Measurements from ENCODE around the gene RASSF5.

RASSF5 gene

DNA sequence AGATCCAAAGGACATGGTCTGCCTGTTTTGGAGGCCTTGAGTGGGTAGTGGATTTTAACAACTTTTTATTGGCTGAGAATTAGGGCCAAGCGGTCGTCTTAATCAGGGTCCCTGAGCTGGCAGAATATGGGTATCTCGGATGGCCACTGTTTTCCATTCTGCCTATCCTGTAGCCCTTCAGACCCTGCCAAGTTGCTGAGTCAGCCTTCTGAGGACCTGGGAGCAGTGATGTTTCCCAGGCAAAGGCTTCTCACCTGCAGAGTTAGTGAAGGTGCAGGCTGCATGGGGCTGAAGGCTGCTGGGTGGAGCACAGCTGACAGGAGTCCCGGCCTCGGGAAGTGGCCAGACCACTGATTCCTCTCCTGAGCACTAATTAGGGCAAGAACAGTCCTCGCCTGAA, 11.4 kb downstream of the RASSF5 start:
- DNase-seq = no peak

GRCh38 chr1:206521127-206521526, 13.8 kb downstream of the RASSF5 start:
- DNase-seq = no peak

DNA sequence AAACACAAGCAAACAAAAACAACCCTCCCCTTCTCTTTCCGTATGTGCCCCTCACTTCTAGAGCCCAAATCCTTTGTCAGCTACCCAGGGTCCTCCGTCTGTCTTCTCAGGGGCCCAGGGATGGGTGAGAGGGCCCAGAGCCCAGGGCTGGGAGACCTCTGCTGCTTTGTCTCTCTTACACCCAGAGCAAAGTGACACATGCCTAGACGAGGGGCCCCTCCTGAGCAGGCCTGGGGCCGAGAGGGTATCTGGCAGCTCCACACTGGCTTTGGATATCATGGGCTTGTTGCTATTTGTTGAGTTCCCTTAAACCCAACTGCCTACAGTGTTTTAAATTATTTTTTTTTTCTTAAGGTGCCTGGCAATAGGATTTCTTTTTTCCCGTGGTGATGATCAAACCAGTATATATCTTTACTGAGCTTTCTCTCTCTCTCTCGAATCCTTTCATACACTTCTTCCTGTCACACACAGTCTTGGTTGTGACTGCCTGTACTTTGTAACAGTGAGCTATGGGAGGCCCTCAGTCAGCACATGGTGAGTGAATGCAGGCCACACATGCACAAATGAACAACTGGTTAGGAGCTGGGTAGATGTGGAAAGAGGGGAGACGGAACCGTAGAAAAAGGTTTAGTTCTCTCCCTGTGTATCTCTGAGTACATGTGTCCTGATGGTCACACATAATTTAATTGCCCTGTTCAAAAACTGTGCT, 14.5 kb downstream of the RASSF5 start:
- no peak for DNase-seq

- DNase-seq = no peak
Measured at GRCh38 chr1:206524739-206525364, 17.5 kb downstream of the RASSF5 start.

DNA sequence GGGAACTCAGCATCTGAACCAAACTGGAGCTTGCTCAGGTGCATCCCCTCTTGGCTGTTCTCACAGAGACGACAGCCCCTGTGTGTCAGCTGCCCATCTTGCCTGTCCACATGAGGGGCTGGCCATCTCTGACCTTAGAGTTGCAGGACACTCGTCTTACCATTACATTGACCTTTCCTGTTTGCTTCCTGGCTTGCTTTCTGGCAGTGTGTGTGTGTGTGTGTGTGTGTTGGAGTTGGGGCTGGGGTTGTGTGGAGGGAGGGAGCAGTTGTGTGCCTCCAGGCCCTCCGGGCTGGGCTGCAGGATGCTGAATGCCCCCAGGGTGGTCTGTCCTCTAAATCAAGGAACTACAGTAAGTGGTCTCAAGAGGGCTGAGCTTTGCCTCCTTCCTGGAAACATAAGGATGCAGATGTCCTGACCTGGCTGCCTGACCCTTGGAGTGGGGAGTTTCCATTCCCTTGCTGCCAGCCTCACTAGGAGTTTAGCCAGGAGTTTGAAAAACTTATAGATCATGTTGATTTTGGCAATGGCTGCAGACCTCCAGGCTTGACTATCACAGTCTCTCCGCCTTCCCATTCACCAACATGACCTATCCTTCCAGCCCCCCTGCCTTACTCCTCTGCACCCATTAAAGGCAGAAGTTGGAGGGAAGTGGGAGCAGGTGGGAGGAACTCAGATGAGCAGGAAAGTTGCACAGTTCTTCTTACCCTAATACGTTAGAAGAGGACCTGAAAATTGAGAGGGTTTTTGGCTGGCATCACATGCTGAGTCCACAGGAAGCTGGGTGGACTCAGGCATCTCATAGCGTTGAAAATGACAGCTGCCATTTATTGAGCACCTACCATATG, 19.0 kb downstream of the RASSF5 start:
- DNase-seq = no peak

DNA sequence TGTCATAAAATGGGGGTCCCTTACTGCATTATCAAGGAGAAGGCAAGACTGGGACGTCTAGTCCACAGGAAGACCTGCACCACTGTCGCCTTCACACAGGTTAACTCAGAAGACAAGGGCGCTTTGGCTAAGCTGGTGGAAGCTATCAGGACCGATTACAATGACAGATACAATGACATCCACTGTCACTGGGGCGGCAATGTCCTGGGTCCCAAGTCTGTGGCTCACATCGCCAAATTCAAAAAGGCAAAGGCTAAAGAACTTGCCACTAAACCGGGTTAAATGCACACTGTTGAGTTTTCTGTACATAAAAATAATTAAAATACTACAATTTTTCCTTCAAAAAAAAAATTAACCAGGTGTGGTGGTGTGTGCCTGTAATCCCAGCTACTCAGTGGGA, 22.1 kb downstream of the RASSF5 start:
- no peak for DNase-seq

GRCh38 chr1:206532368-206532767, 25.0 kb downstream of the RASSF5 start:
- DNase-seq = no peak

DNA sequence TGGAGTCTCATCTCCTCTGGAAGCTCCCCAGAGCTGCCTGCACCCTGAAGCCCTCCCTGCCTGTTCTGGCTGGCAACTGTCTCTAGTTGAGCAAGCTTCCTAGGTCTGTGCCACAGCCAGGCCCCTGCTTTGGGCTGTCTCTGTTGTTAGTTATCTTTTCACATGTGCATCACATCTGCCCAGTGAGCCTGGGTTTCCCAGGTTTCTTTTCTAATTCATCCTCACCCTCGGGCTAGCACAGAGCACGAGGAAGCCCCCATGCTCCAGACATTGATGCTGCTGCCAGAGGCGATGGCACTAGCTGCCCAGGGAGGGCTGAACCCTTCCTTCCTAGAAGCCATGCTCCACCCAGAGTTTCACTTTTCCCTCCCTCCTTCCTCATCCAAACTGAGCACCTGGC, 27.2 kb downstream of the RASSF5 start:
- no peak for DNase-seq

DNA sequence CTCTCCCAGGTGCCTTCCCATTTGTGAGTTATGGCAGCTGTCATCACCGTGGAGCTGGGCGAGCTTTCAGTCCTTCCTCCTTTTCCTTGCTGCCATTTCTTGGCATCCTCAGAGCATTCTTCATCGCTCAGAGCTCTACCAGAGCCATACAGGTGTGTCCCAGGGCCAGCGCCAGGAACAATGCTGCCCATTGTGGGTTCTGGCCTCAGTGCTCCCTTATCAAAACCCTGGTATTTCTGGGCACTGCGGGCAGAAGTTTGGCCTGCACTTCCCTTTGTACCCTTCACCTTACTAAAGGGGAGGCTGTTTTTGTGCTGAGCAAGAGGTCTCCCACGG, 28.5 kb downstream of the RASSF5 start:
- no peak for DNase-seq

- DNase-seq = no peak
Measured at GRCh38 chr1:206537141-206537540, 29.8 kb downstream of the RASSF5 start.

DNA sequence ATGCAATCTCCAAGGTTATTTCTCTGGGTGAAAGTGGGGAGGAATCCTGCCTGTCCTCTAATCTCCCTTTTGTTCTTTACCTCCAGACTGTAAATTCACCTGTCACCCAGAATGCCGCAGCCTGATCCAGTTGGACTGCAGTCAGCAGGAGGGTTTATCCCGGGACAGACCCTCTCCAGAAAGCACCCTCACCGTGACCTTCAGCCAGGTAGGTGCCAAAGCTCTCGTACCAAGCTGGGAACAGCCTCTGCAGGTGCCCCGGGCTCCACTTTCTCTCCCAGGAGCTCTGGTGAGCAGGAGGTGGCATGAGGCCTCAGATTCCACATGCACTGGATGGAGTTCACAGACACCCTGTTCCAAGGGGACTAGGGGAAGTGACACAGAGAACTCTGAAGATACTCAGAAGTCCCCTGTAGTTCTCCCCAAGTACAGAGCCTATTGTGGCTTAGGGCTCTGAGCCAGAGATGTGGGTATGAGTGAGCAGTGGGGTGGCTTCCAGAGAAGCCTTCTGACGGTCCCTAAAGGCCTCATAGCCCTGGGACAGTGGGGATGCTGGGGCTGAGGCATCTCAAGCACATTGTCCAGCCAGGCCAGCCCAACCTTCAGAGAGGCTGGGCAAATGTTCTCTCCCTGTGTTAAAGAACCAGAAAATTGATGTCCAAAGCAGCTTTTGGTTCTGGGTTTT, 30.9 kb downstream of the RASSF5 start:
- no peak for DNase-seq

GRCh38 chr1:206538901-206539640, 31.7 kb downstream of the RASSF5 start:
- no peak for DNase-seq

DNA sequence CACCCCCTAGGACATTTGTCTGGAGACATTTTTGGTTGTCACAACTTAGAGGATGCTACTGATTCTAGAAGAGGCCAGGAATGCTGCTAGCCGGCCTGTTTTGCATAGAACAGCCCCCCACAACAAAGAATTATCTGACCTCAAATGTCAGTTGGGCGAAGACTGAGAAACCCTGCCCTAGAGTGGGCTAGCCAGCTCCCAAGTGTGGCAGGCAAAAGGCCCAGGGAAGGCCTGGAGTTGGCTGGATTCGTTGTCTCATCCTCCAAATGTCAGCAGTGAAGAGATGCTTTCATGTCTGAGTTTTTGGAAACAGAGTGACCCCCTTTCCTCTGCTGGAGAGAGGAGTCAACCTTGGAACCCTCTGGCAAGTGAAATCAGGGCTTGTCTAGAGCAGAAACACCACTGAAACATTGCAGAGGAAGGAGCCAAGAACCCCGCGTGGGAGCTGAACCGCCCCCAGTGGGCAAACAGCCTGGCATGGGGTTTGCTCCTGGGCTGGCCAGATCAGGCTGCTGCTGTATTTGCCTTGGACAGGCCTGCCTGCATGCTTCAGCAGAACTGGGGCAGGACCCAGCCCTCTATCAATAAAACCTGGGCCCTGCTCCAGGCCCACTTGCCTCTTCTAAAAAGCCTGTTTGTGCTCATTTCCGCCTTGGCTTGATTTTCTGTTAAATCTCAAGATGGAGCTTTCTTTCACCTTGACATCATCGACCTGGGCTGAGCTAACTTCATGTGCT, 32.9 kb downstream of the RASSF5 start:
- peak; percentile 86 for DNase-seq

GRCh38 chr1:206541236-206541833, 34.0 kb downstream of the RASSF5 start:
- no peak for DNase-seq

GRCh38 chr1:206544562-206545257, 37.4 kb downstream of the RASSF5 start:
- peak; percentile 13 for DNase-seq

GRCh38 chr1:206545351-206545750, 38.0 kb downstream of the RASSF5 start:
- no peak for DNase-seq

DNA sequence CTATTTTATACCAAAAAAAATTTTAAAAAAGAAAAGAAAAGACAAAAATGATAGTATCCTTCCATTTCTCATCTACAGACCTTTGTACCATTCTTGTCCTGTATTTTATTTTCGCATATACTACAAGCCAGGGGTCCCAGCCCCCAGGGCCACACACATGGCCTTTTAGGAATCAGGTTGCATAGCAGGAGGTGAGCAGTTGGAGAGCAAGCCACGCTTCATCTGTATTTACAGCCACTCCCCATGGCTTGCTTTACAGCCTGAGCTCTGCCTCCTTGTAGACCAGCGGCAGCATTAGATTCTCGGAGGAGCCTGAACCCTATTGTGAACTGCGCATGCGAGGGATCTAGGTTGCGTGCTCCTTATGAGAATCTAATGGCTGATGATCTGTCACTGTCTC, 39.8 kb downstream of the RASSF5 start:
- no peak for DNase-seq

DNA sequence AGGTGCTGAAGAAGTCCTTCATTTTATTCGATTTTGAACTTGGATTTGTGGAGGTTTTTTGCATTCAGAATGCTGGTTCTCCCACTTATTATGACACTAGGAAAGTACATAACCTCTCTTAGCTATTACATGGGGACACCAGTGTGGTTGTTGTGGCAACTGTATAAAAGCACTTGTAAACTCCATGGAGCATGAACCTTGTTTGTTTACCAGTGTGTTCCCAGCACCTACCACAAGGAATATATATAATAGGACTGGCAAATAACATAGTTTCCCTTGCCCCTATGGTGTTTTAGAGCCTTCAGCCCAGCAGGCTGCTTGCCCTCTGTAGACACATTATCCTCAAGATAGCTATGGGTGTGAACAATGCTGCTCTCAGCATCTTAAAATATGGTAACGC, 43.1 kb downstream of the RASSF5 start:
- DNase-seq = peak; percentile 86

GRCh38 chr1:206551296-206551985, 44.1 kb downstream of the RASSF5 start:
- no peak for DNase-seq

GRCh38 chr1:206551986-206552326, 44.6 kb downstream of the RASSF5 start:
- no peak for DNase-seq
